Measurements from ENCODE around the gene COTL1.
"Not testable (repeated sequence)": the region's sequence is repeated elsewhere in the genome, so short reads cannot be mapped to it uniquely, and the experiment has no call there.

COTL1 gene

GRCh38 chr16:84526794-84527531, 90.9 kb downstream of the COTL1 start:
- no peak for DNase-seq

- DNase-seq, result not testable (repeated sequence)
These were observed 92.8 kb downstream of the COTL1 start for GRCh38 chr16:84524941-84525581.

- no peak for DNase-seq
These were observed 93.4 kb downstream of the COTL1 start for GRCh38 chr16:84524346-84524920.

GRCh38 chr16:84521497-84521770, 96.4 kb downstream of the COTL1 start:
- no peak for DNase-seq

- DNase-seq, result no peak
These were observed 97.0 kb downstream of the COTL1 start for GRCh38 chr16:84520725-84521496.

- DNase-seq, result no peak
These were observed 98.0 kb downstream of the COTL1 start for GRCh38 chr16:84519855-84520254.

- peak; percentile 31 for DNase-seq
These were observed 99.0 kb downstream of the COTL1 start for GRCh38 chr16:84518804-84519341.

GRCh38 chr16:84518220-84518619, 99.7 kb downstream of the COTL1 start:
- DNase-seq, result not testable (repeated sequence)

- no peak for DNase-seq
These were observed 100.5 kb downstream of the COTL1 start for GRCh38 chr16:84517366-84517765.
